HepG2 (cell line): ENCODE data around the gene HOXD8. TPM values are rescaled to one million over a fixed set of nuclear protein-coding genes. Genes with fewer than 3 reads are reported as not detected.

Source experiments
- ATAC-seq: fragments of 200-7000 bp; cut with Tn5 transposase; 3 replicates; pipeline ENCODE4 v1.9.1; 2020; ENCODE audit warnings: mild to moderate bottlenecking, moderate library complexity
- BruUV-seq: library from RNA; stranded (reverse); fragments of 400-500 nt; replicated peaks from 2 replicates; lab custom pipeline; 2021; lab: Mats Ljungman, UMichigan
- CTCF ChIA-PET: fragments of 300-600 bp; formaldehyde crosslinking; extraction: SDS; loops from one replicate; lab custom pipeline; 2021; ENCODE audit warnings: low total read pairs, inconsistent platforms, low intra/inter-chr PET ratio; lab: Yijun Ruan, JAX
- POLR2A ChIA-PET: fragments of 350-600 bp; sonication (Branson Sonifier 250); formaldehyde crosslinking; loops from one replicate; lab custom pipeline; 2020; ENCODE audit warnings: antibody characterized with exemption, inconsistent platforms; lab: Yijun Ruan, JAX
- DNase-seq: peaks from one replicate; pipeline ENCODE4 v3.0.0-alpha.2; 2015; ENCODE audit warnings: low spot score
- FAIRE-seq: peaks from 3 replicates; lab custom pipeline; 2011; peaks lifted over from hg19 to GRCh38; lab: Jason Lieb, UNC
- H2AFZ ChIP-seq: one replicate; pipeline ENCODE4 v1.6.1; 2011; ENCODE audit warnings: low read length, inconsistent platforms
- H3K27ac ChIP-seq: fragments of 300-600 bp; 3 replicates; pipeline ENCODE4 v1.8.0; 2011; ENCODE audit warnings: mixed run types, mild to moderate bottlenecking, mixed read lengths, low read length, inconsistent platforms; ENCODE audit not compliant: insufficient read depth; ENCODE audit errors: extremely low read length
- H3K27me3 ChIP-seq, 2 experiments: fragments of 200-600 bp in 1 of 2; 2 replicates in 1 of 2; 3 replicates in 1 of 2; pipeline versions ENCODE4 v1.6.0 to v1.8.0; 2011; ENCODE audit warnings: low read length in 2 of 2, mild to moderate bottlenecking in 2 of 2, moderate library complexity in 2 of 2, inconsistent platforms in 1 of 2; ENCODE audit not compliant: insufficient read depth in 2 of 2, control insufficient read depth in 1 of 2
- H3K36me3 ChIP-seq, 2 experiments: fragments of 200-600 bp in 1 of 2; replicated peaks in 1 of 2; 2 replicates in 1 of 2; 3 replicates in 1 of 2; pipeline versions ENCODE4 v1.5.1 to v1.8.0; 2011; ENCODE audit warnings: low read length in 2 of 2, inconsistent platforms in 1 of 2; ENCODE audit not compliant: insufficient read depth in 2 of 2, control insufficient read depth in 1 of 2
- H3K4me1 ChIP-seq: 2 replicates; pipeline ENCODE4 v1.5.1; 2012; ENCODE audit warnings: low read length, inconsistent platforms; ENCODE audit not compliant: insufficient read depth
- H3K4me2 ChIP-seq: 2 replicates; pipeline ENCODE4 v1.6.0; 2011; ENCODE audit warnings: low read depth, low read length, inconsistent platforms
- H3K4me3 ChIP-seq, 3 experiments: fragments of 200-600 bp in 1 of 3; sonication (generic), shearing (Covaris generic) in 1 of 3; replicated peaks in 1 of 3; 2 replicates each; pipeline ENCODE4 v1.5.1; 2011 to 2016; ENCODE audit warnings: low read length in 3 of 3, inconsistent platforms in 2 of 3, low read depth in 2 of 3, mild to moderate bottlenecking in 2 of 3, control low read depth in 1 of 3, mixed read lengths in 1 of 3; ENCODE audit not compliant: insufficient read depth in 1 of 3
- H3K79me2 ChIP-seq: one replicate; pipeline ENCODE4 v1.6.1; 2011; ENCODE audit warnings: low read length, inconsistent platforms; ENCODE audit not compliant: insufficient read depth
- H3K9ac ChIP-seq: 2 replicates; pipeline ENCODE4 v1.6.0; 2011; ENCODE audit warnings: mild to moderate bottlenecking, low read depth, low read length, inconsistent platforms; ENCODE audit not compliant: insufficient read depth
- H3K9me3 ChIP-seq: 2 replicates; pipeline ENCODE4 v1.5.1; 2012; ENCODE audit warnings: mild to moderate bottlenecking, low read length
- H4K20me1 ChIP-seq: 2 replicates; pipeline ENCODE4 v1.6.0; 2011; ENCODE audit warnings: inconsistent platforms, mild to moderate bottlenecking, low read length, moderate library complexity; ENCODE audit not compliant: insufficient read depth
- AHR ChIP-seq: IDR thresholded peaks from 2 replicates; pipeline ENCODE4 v1.6.1; 2018; ENCODE audit warnings: missing genetic modification reagents, missing compliant biosample characterization
- ATF7-NPFF ChIP-seq: sonication (generic); formaldehyde crosslinking; IDR thresholded peaks from 2 replicates; pipeline ENCODE4 v1.8.1; 2023; ENCODE audit warnings: mild to moderate bottlenecking, low read depth, missing genetic modification reagents, moderate library complexity
- HNRNPK ChIP-seq: fragments of 200-400 bp; formaldehyde crosslinking; IDR thresholded peaks from 2 replicates; pipeline ENCODE4 v1.6.1; 2018; ENCODE audit warnings: low read length, low read depth, moderate library complexity, mild to moderate bottlenecking; ENCODE audit not compliant: poor library complexity, severe bottlenecking
- IRF9 ChIP-seq: sonication (generic); formaldehyde crosslinking; IDR thresholded peaks from 2 replicates; pipeline ENCODE4 v1.8.0; 2022; ENCODE audit warnings: missing genetic modification reagents, mild to moderate bottlenecking, borderline replicate concordance
- MTERF4 ChIP-seq: sonication (generic); formaldehyde crosslinking; IDR thresholded peaks from 2 replicates; pipeline ENCODE4 v1.8.0; 2023; ENCODE audit warnings: mild to moderate bottlenecking, missing genetic modification reagents
- MYC ChIP-seq: sonication (generic); formaldehyde crosslinking; IDR thresholded peaks from 2 replicates; pipeline ENCODE4 v1.9.0; 2021; ENCODE audit warnings: missing genetic modification reagents, borderline replicate concordance
- SIX4 ChIP-seq: sonication (generic); formaldehyde crosslinking; IDR thresholded peaks from 2 replicates; pipeline ENCODE4 v1.4.0; 2020; ENCODE audit warnings: missing genetic modification reagents
- STAT5B ChIP-seq: sonication (generic); formaldehyde crosslinking; IDR thresholded peaks from 2 replicates; pipeline ENCODE4 v1.4.0; 2020; ENCODE audit warnings: missing genetic modification reagents
- ZFP36L1 ChIP-seq: sonication (generic); formaldehyde crosslinking; IDR thresholded peaks from 2 replicates; pipeline ENCODE4 v1.8.0; 2022; ENCODE audit warnings: mild to moderate bottlenecking, missing genetic modification reagents, moderate library complexity
- ZNF24 ChIP-seq: fragments of 450-650 bp; IDR thresholded peaks from 2 replicates; pipeline ENCODE4 v1.6.1; 2017; ENCODE audit warnings: antibody characterized with exemption, mild to moderate bottlenecking
- ZNF296 ChIP-seq: sonication (generic); formaldehyde crosslinking; conservative IDR thresholded peaks from 2 replicates; pipeline ENCODE4 v1.5.0; 2020; ENCODE audit warnings: mild to moderate bottlenecking, missing genetic modification reagents
- ZNF30 ChIP-seq: sonication (generic); formaldehyde crosslinking; IDR thresholded peaks from 2 replicates; pipeline ENCODE4 v1.5.0; 2020; ENCODE audit warnings: mild to moderate bottlenecking, missing genetic modification reagents
- ZNF772 ChIP-seq: sonication (generic); formaldehyde crosslinking; IDR thresholded peaks from 2 replicates; pipeline ENCODE4 v1.5.0; 2020; ENCODE audit warnings: mild to moderate bottlenecking, missing genetic modification reagents
- ZNF816 ChIP-seq: sonication (generic); formaldehyde crosslinking; IDR thresholded peaks from 2 replicates; pipeline ENCODE4 v1.8.0; 2022; ENCODE audit warnings: missing genetic modification reagents, mild to moderate bottlenecking, borderline replicate concordance
- ZNF850 ChIP-seq: sonication (generic); formaldehyde crosslinking; conservative IDR thresholded peaks from 2 replicates; pipeline ENCODE4 v1.9.0; 2021; ENCODE audit warnings: mild to moderate bottlenecking, missing genetic modification reagents
- ZSCAN30 ChIP-seq: sonication (generic); formaldehyde crosslinking; IDR thresholded peaks from 2 replicates; pipeline ENCODE4 v1.5.0; 2020; ENCODE audit warnings: mild to moderate bottlenecking, missing genetic modification reagents
- WGBS: methylation state at CpG from one replicate; pipeline ENCODE4 v1.1.6; 2017; ENCODE audit warnings: low lambda C conversion rate; 5-methylcytosine and 5-hydroxymethylcytosine counted together
- in situ Hi-C: cut with HindIII; loops from 2 replicates; pipeline ENCODE4 v1.10.0; 2017; ENCODE audit warnings: low pct_unique_long_range_greater_than_20kb; ENCODE audit not compliant: extremely low pct_ligation_motif_present
- intact Hi-C: fragments of 100-400 bp; cut with micrococcal nuclease; formaldehyde crosslinking; loops from one replicate; pipeline ENCODE4 v1.10.0; 2022; ENCODE audit not compliant: unreplicated experiment
- polyA plus RNA-seq, 8 experiments: library from polyadenylated mRNA; depleted of rRNA in 3 of 8; stranded (reverse) in 7 of 8; unstranded in 1 of 8; fragments of >200 nt; fragmentation: Illumina TruSeq in 4 of 8; extraction: Trizol in 4 of 8; gene quantifications; 2 replicates each; pipeline versions ENCODE4 v1.2.1 to v1.2.3, GENCODE V29; 2011 to 2016; ENCODE audit warnings: low read depth in 4 of 8, missing spikeins in 1 of 8, mixed read lengths in 1 of 8; ENCODE audit not compliant: insufficient read depth in 1 of 8
- total RNA-seq, 5 experiments: library from RNA; depleted of rRNA; stranded (reverse); fragments of >200 nt; fragmentation: Illumina TruSeq; extraction: Trizol; gene quantifications; 2 replicates each; pipeline ENCODE4 v1.2.3, GENCODE V29; 2016; ENCODE audit warnings: low read depth in 1 of 5
- TF ChIP-seq, protein P1 (sequence below): sonication (generic); formaldehyde crosslinking; IDR thresholded peaks from 2 replicates; pipeline ENCODE4 v1.4.0; 2020; ENCODE audit warnings: mild to moderate bottlenecking, missing genetic modification reagents

The HOXD8 gene
- total and polyA plus RNA-seq, 2 of the 13 experiments (the other 11 are each of a cell fraction or from before 2014, with no cell fraction given): not detected

GRCh38 chr2:176124947-176125771 is 4.3 kb upstream of the HOXD8 start:
- H3K27me3 ChIP-seq: peaks cover 18 to 86% of the 10 kb centered on the region in 2 experiments
- H3K9ac ChIP-seq: no peak overlapping the region
- no peaks in the 10 kb centered on the region for H3K4me1 ChIP-seq
- 0% methylated on average over 9 of the region's 9 CpGs for WGBS
- no peaks in the 10 kb centered on the region; the same call in 1 of the 2 replicates for H4K20me1 ChIP-seq
- BruUV-seq: no TSS peak
- no peaks in the 10 kb centered on the region for H3K79me2 ChIP-seq
- in situ Hi-C loops: loop anchor here (5.0 kb wide), 4 partner anchors 427 to 1022 kb away; no protein-coding TSS in a partner anchor
- no peak overlapping the region for H3K4me2 ChIP-seq
- no peak for FAIRE-seq
- no peaks in the 10 kb centered on the region for H3K36me3 ChIP-seq
- intact Hi-C loops: no loop called here
- POLR2A ChIA-PET: no interaction called here
- H3K27ac ChIP-seq: no peak overlapping the region
- H2AFZ ChIP-seq: no peak overlapping the region
- CTCF ChIA-PET: no interaction called here
- TF ChIP-seq HNRNPK (no peak), IRF9 (CRISPR knock-in tag) (no peak), ATF7-NPFF (no peak), ZNF816 (no peak), AHR (CRISPR knock-in tag) (no peak), ZSCAN30 (CRISPR knock-in tag) (no peak), ZFP36L1 (CRISPR knock-in tag) (no peak), STAT5B (no peak), SIX4 (CRISPR knock-in tag) (no peak), MYC (CRISPR knock-in tag) (no peak), ZNF296 (no peak), ZNF24 (no peak), ZNF772 (no peak), ZNF850 (CRISPR knock-in tag) (no peak), MTERF4 (CRISPR knock-in tag) (no peak), ZNF30 (CRISPR knock-in tag) (no peak)
- TF ChIP-seq, protein P1, sequence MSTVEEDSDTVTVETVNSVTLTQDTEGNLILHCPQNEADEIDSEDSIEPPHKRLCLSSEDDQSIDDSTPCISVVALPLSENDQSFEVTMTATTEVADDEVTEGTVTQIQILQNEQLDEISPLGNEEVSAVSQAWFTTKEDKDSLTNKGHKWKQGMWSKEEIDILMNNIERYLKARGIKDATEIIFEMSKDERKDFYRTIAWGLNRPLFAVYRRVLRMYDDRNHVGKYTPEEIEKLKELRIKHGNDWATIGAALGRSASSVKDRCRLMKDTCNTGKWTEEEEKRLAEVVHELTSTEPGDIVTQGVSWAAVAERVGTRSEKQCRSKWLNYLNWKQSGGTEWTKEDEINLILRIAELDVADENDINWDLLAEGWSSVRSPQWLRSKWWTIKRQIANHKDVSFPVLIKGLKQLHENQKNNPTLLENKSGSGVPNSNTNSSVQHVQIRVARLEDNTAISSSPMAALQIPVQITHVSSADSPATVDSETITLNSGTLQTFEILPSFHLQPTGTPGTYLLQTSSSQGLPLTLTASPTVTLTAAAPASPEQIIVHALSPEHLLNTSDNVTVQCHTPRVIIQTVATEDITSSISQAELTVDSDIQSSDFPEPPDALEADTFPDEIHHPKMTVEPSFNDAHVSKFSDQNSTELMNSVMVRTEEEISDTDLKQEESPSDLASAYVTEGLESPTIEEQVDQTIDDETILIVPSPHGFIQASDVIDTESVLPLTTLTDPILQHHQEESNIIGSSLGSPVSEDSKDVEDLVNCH: no peak
- TF ChIP-seq, all 625 proteins: peak for 0
- H3K9me3 ChIP-seq: no peaks in the 10 kb centered on the region
- H3K4me3 ChIP-seq: no peak overlapping the region
- DNase-seq (no peak), ATAC-seq (peak; percentile 26)
